PFSK-1 (cell line): Measurements from ENCODE around the gene PTPRM.

ENCODE experiments used
- FOXP2 ChIP-seq: optimal IDR thresholded peaks from 2 replicates; pipeline ENCODE3; 2011; ENCODE audit warnings: borderline replicate concordance, control low read depth, inconsistent platforms; ENCODE audit not compliant: insufficient read depth; ENCODE audit errors: extremely low read length, extremely low read depth
- POLR2AphosphoS5 ChIP-seq: IDR thresholded peaks from 2 replicates; pipeline ENCODE4 v1.6.1; 2012; ENCODE audit warnings: low read depth, mild to moderate bottlenecking, control low read depth, low read length, moderate library complexity
- SIN3A ChIP-seq: IDR thresholded peaks from 2 replicates; pipeline ENCODE4 v1.6.1; 2012; ENCODE audit warnings: mild to moderate bottlenecking, low read length, moderate library complexity, borderline replicate concordance; ENCODE audit not compliant: insufficient read depth
- TAF1 ChIP-seq: IDR thresholded peaks from 2 replicates; pipeline ENCODE4 v1.6.1; 2012; ENCODE audit warnings: low read length, control low read depth, borderline replicate concordance; ENCODE audit not compliant: insufficient read depth
- TF ChIP-seq, protein P1 (sequence below), 2 experiments: IDR thresholded peaks; 2 replicates each; pipeline versions ENCODE4 v1.6.1 to v1.8.0; 2011 to 2012; ENCODE audit warnings: low read depth in 2 of 2, low read length in 2 of 2, control low read depth in 1 of 2, inconsistent platforms in 1 of 2, mild to moderate bottlenecking in 1 of 2, moderate library complexity in 1 of 2; ENCODE audit not compliant: insufficient read depth in 1 of 2

The PTPRM gene

DNA sequence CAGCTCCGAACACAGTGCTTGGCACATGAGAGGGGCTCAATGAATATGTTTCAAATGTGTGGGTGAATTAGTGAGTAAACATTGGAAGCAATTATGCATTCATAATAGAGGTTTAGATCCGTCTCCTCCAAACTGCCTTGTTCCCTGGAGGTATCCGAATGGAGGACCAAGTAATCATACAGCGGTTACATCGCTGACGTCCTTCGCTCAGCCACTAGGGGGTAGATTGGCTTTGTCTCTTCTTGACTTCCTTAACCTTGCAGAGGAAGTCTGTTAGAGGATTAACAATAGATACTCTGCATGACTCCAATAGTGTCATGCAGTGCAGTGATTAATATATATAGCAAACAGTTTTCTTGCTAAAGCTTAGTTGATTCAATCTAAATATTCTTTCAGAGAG is 517.0 kb downstream of the PTPRM start:
- TF ChIP-seq SIN3A = no peak
- TF ChIP-seq TAF1 = no peak
- TF ChIP-seq, protein P1, sequence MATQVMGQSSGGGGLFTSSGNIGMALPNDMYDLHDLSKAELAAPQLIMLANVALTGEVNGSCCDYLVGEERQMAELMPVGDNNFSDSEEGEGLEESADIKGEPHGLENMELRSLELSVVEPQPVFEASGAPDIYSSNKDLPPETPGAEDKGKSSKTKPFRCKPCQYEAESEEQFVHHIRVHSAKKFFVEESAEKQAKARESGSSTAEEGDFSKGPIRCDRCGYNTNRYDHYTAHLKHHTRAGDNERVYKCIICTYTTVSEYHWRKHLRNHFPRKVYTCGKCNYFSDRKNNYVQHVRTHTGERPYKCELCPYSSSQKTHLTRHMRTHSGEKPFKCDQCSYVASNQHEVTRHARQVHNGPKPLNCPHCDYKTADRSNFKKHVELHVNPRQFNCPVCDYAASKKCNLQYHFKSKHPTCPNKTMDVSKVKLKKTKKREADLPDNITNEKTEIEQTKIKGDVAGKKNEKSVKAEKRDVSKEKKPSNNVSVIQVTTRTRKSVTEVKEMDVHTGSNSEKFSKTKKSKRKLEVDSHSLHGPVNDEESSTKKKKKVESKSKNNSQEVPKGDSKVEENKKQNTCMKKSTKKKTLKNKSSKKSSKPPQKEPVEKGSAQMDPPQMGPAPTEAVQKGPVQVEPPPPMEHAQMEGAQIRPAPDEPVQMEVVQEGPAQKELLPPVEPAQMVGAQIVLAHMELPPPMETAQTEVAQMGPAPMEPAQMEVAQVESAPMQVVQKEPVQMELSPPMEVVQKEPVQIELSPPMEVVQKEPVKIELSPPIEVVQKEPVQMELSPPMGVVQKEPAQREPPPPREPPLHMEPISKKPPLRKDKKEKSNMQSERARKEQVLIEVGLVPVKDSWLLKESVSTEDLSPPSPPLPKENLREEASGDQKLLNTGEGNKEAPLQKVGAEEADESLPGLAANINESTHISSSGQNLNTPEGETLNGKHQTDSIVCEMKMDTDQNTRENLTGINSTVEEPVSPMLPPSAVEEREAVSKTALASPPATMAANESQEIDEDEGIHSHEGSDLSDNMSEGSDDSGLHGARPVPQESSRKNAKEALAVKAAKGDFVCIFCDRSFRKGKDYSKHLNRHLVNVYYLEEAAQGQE (IDR thresholded peaks at IDR 0.05; ENCODE audit: insufficient read depth in 1 of 2, low read depth in 2 of 2, low read length in 2 of 2) = no peak
- no peak for TF ChIP-seq FOXP2
- no peak for TF ChIP-seq POLR2AphosphoS5

GRCh38 chr18:8088626-8089025 is 521.5 kb downstream of the PTPRM start:
- TF ChIP-seq, protein P1 (IDR thresholded peaks at IDR 0.05; ENCODE audit: insufficient read depth in 1 of 2, low read depth in 2 of 2, low read length in 2 of 2) = no peak
- TF ChIP-seq SIN3A (no peak), POLR2AphosphoS5 (no peak), TAF1 (no peak), FOXP2 (no peak)

DNA sequence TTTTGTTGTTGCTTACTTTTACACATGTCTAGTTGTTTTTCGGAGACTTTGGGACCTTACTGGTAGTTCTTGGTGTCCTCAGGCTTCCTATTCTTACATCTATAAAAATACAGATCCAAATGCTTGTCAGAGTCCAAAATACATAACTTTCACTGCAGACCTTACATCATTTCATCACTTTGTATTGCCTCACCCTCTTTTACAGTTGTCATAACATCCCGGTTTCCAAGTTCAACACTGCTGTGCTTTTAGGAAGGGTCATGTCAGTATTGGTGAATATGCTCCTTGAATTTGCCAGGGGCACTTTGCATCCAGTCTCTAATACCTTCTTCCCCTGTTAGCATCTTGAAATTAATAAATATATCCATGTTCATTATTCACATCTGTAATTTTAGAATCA is 523.9 kb downstream of the PTPRM start:
- TF ChIP-seq SIN3A = no peak
- TF ChIP-seq, protein P1 (IDR thresholded peaks at IDR 0.05; ENCODE audit: insufficient read depth in 1 of 2, low read depth in 2 of 2, low read length in 2 of 2) = no peak
- no peak for TF ChIP-seq TAF1
- no peak for TF ChIP-seq POLR2AphosphoS5
- TF ChIP-seq FOXP2 = no peak

GRCh38 chr18:8095947-8096570 is 528.9 kb downstream of the PTPRM start:
- TF ChIP-seq SIN3A (no peak), POLR2AphosphoS5 (no peak), TAF1 (no peak), FOXP2 (no peak)

- TF ChIP-seq TAF1 (no peak), POLR2AphosphoS5 (no peak), FOXP2 (no peak), SIN3A (no peak)
- TF ChIP-seq, protein P1 (IDR thresholded peaks at IDR 0.05; ENCODE audit: insufficient read depth in 1 of 2, low read depth in 2 of 2, low read length in 2 of 2) = no peak
Measured at GRCh38 chr18:8097399-8097798, 530.3 kb downstream of the PTPRM start.
